ENCODE results near the gene JADE2. TPM values are rescaled to one million over a fixed set of nuclear protein-coding genes. Genes with fewer than 3 reads are reported as not detected.
A peak's percentile ranks its signal among the peaks of the same experiment; 100 is the strongest.

JADE2 gene
- total RNA-seq, 3 donors from 2014 or later, result 73.6 to 83.6 (median 76.8) TPM

DNA sequence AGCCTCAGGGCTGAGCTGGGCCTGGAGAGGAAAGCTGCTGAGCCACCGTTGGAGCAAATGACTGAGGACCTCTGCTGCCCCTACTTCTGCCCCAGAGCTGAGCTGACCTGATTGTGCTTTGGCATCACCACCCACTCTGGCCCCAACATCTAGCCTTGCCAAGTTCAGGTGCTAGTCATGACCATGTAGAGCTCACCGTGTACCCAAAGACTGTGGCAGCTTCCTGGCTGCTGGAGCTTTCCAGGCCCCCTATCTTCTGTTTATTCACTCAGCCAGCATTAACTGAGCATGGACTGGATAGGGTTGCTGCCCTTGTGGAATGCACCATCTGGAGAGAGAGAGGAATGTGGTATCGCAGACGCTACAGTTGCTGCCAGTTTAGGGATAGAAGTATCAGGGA, 49.1 kb downstream of the JADE2 start:
- ATAC-seq (no peak), DNase-seq (no peak)
- Mint-ChIP-seq H3K9me3 (no peaks in the 10 kb centered on the region), H3K27me3 (ENCODE audit: low read depth) (no peaks in the 10 kb centered on the region), H3K4me1 (ENCODE audit: low read depth) (peaks cover 9% of the 10 kb centered on the region), H3K36me3 (ENCODE audit: insufficient read depth) (peaks cover 55% of the 10 kb centered on the region), H3K4me3 (no peak overlapping the region)

- no peak for DNase-seq
- H3K27me3 Mint-ChIP-seq (ENCODE audit: low read depth), result no peaks in the 10 kb centered on the region
- no peaks in the 10 kb centered on the region for H3K9me3 Mint-ChIP-seq
- H3K4me1 Mint-ChIP-seq (ENCODE audit: low read depth), result peaks cover 5% of the 10 kb centered on the region
- no peak overlapping the region for H3K4me3 Mint-ChIP-seq
- H3K36me3 Mint-ChIP-seq (ENCODE audit: insufficient read depth), result peaks cover 48% of the 10 kb centered on the region
- ATAC-seq, result no peak
Measured at GRCh38 chr5:134575316-134575715, 49.8 kb downstream of the JADE2 start.

GRCh38 chr5:134576386-134577021, 51.0 kb downstream of the JADE2 start:
- Mint-ChIP-seq H3K4me1 (ENCODE audit: low read depth) (peaks cover 5% of the 10 kb centered on the region), H3K9me3 (no peaks in the 10 kb centered on the region), H3K27me3 (ENCODE audit: low read depth) (no peaks in the 10 kb centered on the region), H3K4me3 (no peak overlapping the region), H3K36me3 (ENCODE audit: insufficient read depth) (peaks cover 44% of the 10 kb centered on the region)
- ATAC-seq (no peak), DNase-seq (no peak)

DNA sequence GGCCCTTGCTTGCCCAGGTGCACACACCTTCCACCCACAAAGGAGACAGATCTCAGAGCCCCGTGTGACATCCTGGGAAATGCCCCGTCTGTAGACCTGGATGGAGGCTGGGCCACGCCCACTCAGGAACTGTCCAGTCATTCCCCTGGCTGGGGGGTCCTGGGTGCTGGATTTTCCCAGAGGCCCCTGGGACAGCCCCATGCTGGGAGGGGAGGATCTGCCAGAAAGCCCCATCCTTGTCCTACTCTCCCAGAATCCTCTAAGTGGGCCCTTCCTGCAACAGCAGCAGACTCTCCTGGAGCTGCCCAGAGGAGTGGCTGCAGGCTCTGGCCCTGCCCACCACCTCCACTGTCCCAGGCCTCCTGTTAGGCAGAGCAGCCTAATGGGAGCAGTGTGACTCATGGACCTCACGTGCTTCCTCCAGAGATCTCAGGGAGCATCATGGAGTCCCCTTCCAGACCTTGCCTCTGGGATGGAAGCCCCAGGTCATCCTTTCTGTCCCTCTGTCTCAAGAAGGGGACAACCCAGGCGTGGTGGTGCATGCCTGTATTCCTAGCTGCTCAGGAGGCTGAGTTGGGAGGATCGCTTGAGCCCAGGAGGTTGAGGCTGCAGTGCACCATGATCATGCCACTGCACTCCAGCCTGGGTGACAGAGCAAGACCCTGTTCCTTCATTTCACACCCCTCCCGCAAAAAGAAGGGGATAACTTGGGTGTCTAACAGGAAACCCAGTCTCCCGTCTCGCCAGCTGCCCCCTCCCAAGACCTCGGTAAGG, 51.7 kb downstream of the JADE2 start:
- Mint-ChIP-seq H3K4me3 (no peak overlapping the region), H3K27me3 (ENCODE audit: low read depth) (no peaks in the 10 kb centered on the region), H3K36me3 (ENCODE audit: insufficient read depth) (peaks cover 37% of the 10 kb centered on the region), H3K9me3 (no peaks in the 10 kb centered on the region), H3K4me1 (ENCODE audit: low read depth) (peaks cover 5% of the 10 kb centered on the region)
- ATAC-seq, result peak in 1 of 2 donors; percentile 18
- no peak for DNase-seq

DNA sequence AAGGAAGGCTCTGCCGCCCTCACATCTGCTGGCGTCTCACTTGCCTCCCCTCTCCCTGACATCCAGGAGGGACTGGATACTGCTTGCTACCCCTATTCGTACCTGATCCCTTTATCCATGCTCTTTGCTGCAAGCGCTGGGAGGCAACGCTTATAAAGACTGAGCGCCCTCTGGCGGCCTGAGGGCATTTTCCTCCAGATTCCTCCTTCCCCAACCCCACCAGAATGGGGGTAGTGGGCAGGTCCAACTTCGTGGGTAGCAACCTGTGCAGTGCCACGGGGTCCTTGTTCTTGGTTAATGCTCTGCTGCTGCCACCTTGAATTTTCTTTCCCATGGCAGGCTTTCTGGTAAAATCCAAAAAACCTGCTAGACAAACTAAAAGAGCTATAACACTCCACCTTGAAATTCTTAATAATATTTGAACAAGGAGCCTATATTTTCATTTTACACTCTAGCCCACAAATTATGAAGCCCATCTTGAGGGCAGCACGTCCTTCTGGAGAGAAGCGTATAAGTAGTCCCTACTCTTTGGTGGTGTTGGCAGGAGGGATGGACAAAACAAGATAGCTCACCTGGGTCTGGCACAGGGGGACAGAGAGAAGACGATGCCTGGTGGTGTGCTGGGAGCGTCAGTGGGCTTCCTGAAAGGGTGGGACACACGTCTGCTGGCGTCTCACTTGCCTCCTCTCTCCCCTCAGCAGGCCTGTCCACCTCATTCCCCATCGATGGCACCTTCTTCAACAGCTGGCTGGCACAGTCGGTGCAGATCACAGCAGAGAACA, 52.5 kb downstream of the JADE2 start:
- H3K4me3 Mint-ChIP-seq, result no peak overlapping the region
- DNase-seq (peak; percentile 78), ATAC-seq (peak; percentile 70 to 79)
- no peaks in the 10 kb centered on the region for H3K27me3 Mint-ChIP-seq (ENCODE audit: low read depth)
- H3K4me1 Mint-ChIP-seq (ENCODE audit: low read depth), result peaks cover 5% of the 10 kb centered on the region
- no peaks in the 10 kb centered on the region for H3K9me3 Mint-ChIP-seq
- H3K36me3 Mint-ChIP-seq (ENCODE audit: insufficient read depth), result peaks cover 30% of the 10 kb centered on the region

DNA sequence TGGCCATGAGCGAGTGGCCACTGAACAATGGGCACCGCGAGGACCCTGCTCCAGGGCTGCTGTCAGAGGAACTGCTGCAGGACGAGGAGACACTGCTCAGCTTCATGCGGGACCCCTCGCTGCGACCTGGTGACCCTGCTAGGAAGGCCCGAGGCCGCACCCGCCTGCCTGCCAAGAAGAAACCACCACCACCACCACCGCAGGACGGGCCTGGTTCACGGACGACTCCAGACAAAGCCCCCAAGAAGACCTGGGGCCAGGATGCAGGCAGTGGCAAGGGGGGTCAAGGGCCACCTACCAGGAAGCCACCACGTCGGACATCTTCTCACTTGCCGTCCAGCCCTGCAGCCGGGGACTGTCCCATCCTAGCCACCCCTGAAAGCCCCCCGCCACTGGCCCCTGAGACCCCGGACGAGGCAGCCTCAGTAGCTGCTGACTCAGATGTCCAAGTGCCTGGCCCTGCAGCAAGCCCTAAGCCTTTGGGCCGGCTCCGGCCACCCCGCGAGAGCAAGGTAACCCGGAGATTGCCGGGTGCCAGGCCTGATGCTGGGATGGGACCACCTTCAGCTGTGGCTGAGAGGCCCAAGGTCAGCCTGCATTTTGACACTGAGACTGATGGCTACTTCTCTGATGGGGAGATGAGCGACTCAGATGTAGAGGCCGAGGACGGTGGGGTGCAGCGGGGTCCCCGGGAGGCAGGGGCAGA, 53.3 kb downstream of the JADE2 start:
- Mint-ChIP-seq H3K9me3 (no peaks in the 10 kb centered on the region), H3K27me3 (ENCODE audit: low read depth) (no peaks in the 10 kb centered on the region), H3K4me3 (no peak overlapping the region), H3K36me3 (ENCODE audit: insufficient read depth) (peaks cover 26% of the 10 kb centered on the region), H3K4me1 (ENCODE audit: low read depth) (peaks cover 5% of the 10 kb centered on the region)
- ATAC-seq (no peak), DNase-seq (no peak)

DNA sequence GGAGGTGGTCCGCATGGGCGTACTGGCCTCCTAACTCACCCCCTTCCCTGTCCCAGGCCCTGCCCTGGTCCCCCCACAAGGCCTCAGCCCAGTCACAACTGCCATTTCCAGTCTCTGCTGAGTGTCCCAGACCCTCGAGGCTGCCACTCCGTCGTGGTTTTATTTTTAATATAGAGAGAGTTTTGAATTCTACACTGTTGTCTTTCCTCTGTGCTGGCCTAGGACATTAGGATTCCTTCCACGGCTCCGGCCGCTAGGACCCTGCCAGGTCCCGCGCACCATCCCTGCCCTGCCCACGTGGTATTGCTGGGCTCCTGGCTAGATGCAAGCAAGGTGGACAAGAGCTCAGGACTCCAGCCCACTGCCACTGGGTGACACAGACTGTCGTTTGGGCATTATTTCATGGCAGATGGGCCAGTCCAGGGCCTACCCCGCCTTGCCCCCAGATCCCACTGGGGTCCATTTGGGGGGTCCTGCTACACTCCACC, 53.9 kb downstream of the JADE2 start:
- H3K4me3 Mint-ChIP-seq, result no peak overlapping the region
- H3K4me1 Mint-ChIP-seq (ENCODE audit: low read depth), result peaks cover 5% of the 10 kb centered on the region
- no peak for DNase-seq
- H3K27me3 Mint-ChIP-seq (ENCODE audit: low read depth), result no peaks in the 10 kb centered on the region
- no peaks in the 10 kb centered on the region for H3K9me3 Mint-ChIP-seq
- ATAC-seq, result no peak
- H3K36me3 Mint-ChIP-seq (ENCODE audit: insufficient read depth), result peaks cover 26% of the 10 kb centered on the region

- H3K36me3 Mint-ChIP-seq (ENCODE audit: insufficient read depth), result peaks cover 25% of the 10 kb centered on the region
- peaks cover 5% of the 10 kb centered on the region for H3K4me1 Mint-ChIP-seq (ENCODE audit: low read depth)
- H3K4me3 Mint-ChIP-seq, result no peak overlapping the region
- no peaks in the 10 kb centered on the region for H3K9me3 Mint-ChIP-seq
- ATAC-seq (no peak), DNase-seq (no peak)
- H3K27me3 Mint-ChIP-seq (ENCODE audit: low read depth), result no peaks in the 10 kb centered on the region
Measured at GRCh38 chr5:134580001-134580460, 54.6 kb downstream of the JADE2 start.

DNA sequence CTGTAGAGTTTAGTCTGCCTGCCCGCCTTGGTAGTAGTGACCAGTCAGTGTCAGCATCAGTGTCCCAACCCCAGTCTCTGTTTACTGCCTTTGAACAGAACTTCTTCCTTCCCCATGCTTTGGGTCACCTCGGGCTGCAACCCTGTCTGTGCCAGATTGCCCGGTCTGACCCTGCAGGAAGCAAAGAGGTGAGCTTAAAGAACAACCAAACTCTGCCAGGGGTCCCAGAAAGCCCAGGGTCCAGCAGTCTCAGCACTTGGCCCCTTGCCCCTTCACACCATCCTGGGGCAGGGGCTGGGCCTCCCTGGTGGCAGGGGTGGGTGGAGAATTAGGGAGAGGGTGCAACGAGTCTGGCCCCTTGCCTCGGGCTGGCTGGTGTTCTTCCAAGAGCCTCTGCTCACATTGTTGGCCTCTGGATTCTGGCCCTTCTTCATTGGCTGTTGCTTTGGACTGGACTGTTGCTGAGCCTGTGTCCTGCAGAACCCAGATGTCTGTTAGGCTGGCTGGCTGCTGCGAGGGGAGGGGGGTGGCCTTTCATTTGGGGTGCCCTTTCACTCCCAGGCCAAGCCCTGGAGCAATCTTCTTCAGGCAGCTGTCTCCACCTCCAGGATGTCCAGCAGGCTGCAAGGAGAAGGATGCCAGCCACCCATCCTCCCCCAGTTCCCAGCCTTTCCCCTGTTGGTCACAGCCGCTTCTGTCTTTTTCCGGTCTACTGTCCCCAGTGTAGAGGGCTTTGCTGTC, 55.9 kb downstream of the JADE2 start:
- H3K36me3 Mint-ChIP-seq (ENCODE audit: insufficient read depth), result peaks cover 20% of the 10 kb centered on the region
- H3K4me3 Mint-ChIP-seq, result no peak overlapping the region
- peaks cover 3% of the 10 kb centered on the region for H3K4me1 Mint-ChIP-seq (ENCODE audit: low read depth)
- H3K9me3 Mint-ChIP-seq, result no peaks in the 10 kb centered on the region
- no peaks in the 10 kb centered on the region for H3K27me3 Mint-ChIP-seq (ENCODE audit: low read depth)
- no peak for ATAC-seq
- DNase-seq, result no peak

DNA sequence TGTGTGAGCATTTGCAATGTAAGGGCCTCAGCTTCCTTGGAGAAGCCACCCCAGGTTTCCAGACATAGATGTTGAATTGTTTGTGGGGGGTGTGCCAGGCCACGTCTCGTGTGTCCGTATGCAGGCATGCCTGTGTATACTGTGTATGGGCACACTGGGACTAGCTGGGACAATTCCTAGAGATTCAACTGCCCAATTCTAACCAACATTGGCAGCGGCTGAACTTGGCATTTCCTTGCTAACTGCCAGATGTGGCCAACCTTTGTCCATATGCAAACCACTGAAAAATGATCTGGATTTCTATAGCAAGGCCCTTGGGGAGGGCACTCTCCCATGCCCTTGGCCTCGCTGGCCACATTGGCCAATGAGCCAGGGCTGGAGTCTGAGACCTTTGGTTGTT, 56.8 kb downstream of the JADE2 start:
- Mint-ChIP-seq H3K36me3 (ENCODE audit: insufficient read depth) (peaks cover 16% of the 10 kb centered on the region), H3K4me3 (no peak overlapping the region), H3K9me3 (no peaks in the 10 kb centered on the region), H3K4me1 (ENCODE audit: low read depth) (peaks cover 10% of the 10 kb centered on the region), H3K27me3 (ENCODE audit: low read depth) (no peaks in the 10 kb centered on the region)
- ATAC-seq, result no peak
- no peak for DNase-seq

- ATAC-seq (no peak), DNase-seq (no peak)
- Mint-ChIP-seq H3K4me3 (no peak overlapping the region), H3K9me3 (no peaks in the 10 kb centered on the region), H3K27me3 (ENCODE audit: low read depth) (no peaks in the 10 kb centered on the region), H3K36me3 (ENCODE audit: insufficient read depth) (peaks cover 12% of the 10 kb centered on the region), H3K4me1 (ENCODE audit: low read depth) (peaks cover 7% of the 10 kb centered on the region)
Measured at GRCh38 chr5:134582941-134583340, 57.5 kb downstream of the JADE2 start.

GRCh38 chr5:134583766-134584165, 58.3 kb downstream of the JADE2 start:
- peaks cover 8% of the 10 kb centered on the region for H3K36me3 Mint-ChIP-seq (ENCODE audit: insufficient read depth)
- peaks cover 7% of the 10 kb centered on the region for H3K4me1 Mint-ChIP-seq (ENCODE audit: low read depth)
- H3K27me3 Mint-ChIP-seq (ENCODE audit: low read depth), result no peaks in the 10 kb centered on the region
- no peak for DNase-seq
- no peak overlapping the region for H3K4me3 Mint-ChIP-seq
- no peak for ATAC-seq
- H3K9me3 Mint-ChIP-seq, result no peaks in the 10 kb centered on the region

- Mint-ChIP-seq H3K9me3 (no peaks in the 10 kb centered on the region), H3K27me3 (ENCODE audit: low read depth) (no peaks in the 10 kb centered on the region), H3K4me3 (no peak overlapping the region), H3K4me1 (ENCODE audit: low read depth) (peaks cover 7% of the 10 kb centered on the region), H3K36me3 (ENCODE audit: insufficient read depth) (peaks cover 4% of the 10 kb centered on the region)
- ATAC-seq (no peak), DNase-seq (no peak)
Measured at GRCh38 chr5:134584662-134585061, 59.2 kb downstream of the JADE2 start.

Data from activated T-cell treated with anti-CD3 and anti-CD28 coated beads, Interleukin-2, amount 50 U/mL, for 4 hours (primary cell).